AG09309 (cell line): ENCODE data around the gene GLS.

ENCODE experiments used
- DNase-seq: peaks from one replicate; pipeline ENCODE4 v3.0.0-alpha.2; 2010; ENCODE audit warnings: low read depth
- H3K4me3 ChIP-seq: 2 replicates; pipeline ENCODE4 v1.5.1; 2011; ENCODE audit warnings: mild to moderate bottlenecking, low read depth, low read length, moderate library complexity; ENCODE audit not compliant: control insufficient read depth
- CTCF ChIP-seq: IDR thresholded peaks from 2 replicates; pipeline ENCODE4 v1.5.1; 2011; ENCODE audit warnings: mild to moderate bottlenecking, low read depth, low read length, inconsistent platforms; ENCODE audit not compliant: insufficient read depth, control insufficient read depth; ENCODE audit errors: missing control alignments

Gene GLS

DNA sequence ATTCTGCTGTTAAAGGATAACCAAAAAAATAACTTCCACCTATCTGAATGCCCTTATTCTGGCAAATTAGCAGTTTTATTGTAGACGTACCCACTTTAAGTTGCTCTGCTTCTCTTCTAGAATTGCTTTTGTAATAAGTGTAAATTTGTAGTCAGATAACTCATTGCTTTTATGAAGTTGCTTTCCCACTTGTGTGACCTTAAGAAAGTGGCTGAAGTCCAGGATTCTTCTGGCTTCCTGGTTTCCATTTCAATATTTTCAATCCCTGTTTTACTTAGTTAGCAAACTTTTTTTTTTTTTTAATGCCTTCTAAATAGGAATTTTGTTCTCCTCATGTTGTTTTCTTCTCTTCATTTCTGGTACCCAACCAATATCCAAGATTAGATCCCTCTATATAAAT, 59.8 kb downstream of the GLS start:
- no peak for DNase-seq
- no peak for TF ChIP-seq CTCF
- no peak overlapping the region for H3K4me3 ChIP-seq

GRCh38 chr2:190941571-190941970, 61.0 kb downstream of the GLS start:
- DNase-seq, result no peak
- TF ChIP-seq CTCF, result no peak

GRCh38 chr2:190942697-190943096, 62.1 kb downstream of the GLS start:
- no peak for DNase-seq
- no peak overlapping the region for H3K4me3 ChIP-seq
- no peak for TF ChIP-seq CTCF

More at GRCh38 chr2:190941571-190941970, 61.0 kb downstream of the GLS start:
- H3K4me3 ChIP-seq, result no peak overlapping the region

DNA sequence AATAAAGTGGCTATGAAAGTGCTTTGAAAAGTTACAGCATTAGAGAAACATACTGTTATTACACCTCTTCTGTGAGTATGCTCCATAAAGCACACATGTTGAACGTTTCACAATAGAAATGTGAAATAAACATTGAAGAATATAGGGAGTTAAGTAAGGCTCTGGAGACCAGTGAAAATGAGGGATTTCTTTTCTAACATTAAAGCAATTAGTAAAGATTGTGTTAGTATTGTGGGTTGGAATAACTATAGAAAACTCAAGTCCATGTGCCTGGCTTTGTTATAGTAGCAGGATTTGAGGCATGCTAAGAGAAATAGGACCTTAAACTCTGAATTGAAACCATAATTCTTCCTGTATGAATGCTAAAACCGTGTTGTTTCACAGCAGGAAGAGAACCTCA, 63.1 kb downstream of the GLS start:
- no peak for TF ChIP-seq CTCF
- H3K4me3 ChIP-seq, result no peak overlapping the region
- no peak for DNase-seq

GRCh38 chr2:190947141-190947540, 66.5 kb downstream of the GLS start:
- TF ChIP-seq CTCF, result no peak
- DNase-seq, result no peak
- H3K4me3 ChIP-seq, result no peak overlapping the region

DNA sequence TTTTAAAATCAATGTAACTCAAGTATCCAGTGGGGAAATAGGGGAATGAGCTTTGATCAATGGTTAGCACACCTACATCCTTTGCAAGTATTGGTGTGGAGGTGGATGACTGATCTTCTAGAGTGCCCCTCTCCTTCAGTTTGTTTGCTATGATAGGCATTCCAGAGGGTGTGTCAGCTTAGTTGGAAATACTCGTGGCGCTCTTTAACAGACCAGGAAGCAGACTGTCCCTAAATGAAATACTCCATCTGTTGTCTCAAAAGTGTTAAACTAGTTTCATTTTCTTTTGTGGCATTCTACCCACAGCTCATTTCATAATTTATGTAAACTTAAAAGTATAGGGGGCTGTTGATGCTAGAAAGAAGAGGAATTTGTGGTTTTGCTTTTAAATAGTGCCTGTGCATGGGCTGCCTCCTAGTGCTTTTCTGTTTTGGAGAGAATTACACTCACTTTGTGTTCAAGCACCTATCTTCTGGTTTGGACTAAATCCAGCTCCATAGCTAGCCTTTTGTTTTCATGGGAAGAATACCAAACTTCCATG, 67.2 kb downstream of the GLS start:
- DNase-seq, result no peak
- TF ChIP-seq CTCF, result peak; percentile 19
- no peak overlapping the region for H3K4me3 ChIP-seq

- no peak for DNase-seq
- no peak for TF ChIP-seq CTCF
- no peak overlapping the region for H3K4me3 ChIP-seq
Observed at GRCh38 chr2:190948671-190949070, 68.0 kb downstream of the GLS start.
